NCI-H82 (cell line): ENCODE results near the gene ATP6V1C2.
"Not testable (repeated sequence)": the region's sequence is repeated elsewhere in the genome, so short reads cannot be mapped to it uniquely, and the experiment has no call there.

ENCODE experiments used
- DNase-seq: peaks from one replicate; lab custom pipeline; 2025; lab: John Stamatoyannopoulos, UW

The ATP6V1C2 gene

DNA sequence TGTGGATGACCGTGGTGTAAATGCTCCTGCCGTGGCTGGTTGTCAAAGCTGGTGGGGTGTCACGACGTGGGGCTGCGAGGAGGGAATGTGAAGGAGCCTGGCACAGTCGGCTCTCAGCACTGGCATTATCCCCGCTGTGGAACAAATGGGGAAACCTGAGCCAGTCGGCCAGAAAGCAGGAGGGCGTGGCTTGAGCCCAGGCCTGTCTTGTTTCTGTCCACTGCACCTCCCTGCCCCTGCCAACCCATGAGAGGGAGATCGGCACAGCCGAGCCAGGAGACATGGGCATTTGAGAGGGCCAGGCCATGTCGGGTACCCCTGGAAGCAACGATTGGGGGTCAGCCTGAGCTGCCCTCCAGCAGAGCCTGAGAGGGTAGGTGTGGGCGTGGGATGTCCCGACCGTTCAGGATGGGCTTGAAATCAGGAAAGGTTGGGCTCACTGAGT lies 46.7 kb downstream of the ATP6V1C2 start:
- DNase-seq = no peak

DNA sequence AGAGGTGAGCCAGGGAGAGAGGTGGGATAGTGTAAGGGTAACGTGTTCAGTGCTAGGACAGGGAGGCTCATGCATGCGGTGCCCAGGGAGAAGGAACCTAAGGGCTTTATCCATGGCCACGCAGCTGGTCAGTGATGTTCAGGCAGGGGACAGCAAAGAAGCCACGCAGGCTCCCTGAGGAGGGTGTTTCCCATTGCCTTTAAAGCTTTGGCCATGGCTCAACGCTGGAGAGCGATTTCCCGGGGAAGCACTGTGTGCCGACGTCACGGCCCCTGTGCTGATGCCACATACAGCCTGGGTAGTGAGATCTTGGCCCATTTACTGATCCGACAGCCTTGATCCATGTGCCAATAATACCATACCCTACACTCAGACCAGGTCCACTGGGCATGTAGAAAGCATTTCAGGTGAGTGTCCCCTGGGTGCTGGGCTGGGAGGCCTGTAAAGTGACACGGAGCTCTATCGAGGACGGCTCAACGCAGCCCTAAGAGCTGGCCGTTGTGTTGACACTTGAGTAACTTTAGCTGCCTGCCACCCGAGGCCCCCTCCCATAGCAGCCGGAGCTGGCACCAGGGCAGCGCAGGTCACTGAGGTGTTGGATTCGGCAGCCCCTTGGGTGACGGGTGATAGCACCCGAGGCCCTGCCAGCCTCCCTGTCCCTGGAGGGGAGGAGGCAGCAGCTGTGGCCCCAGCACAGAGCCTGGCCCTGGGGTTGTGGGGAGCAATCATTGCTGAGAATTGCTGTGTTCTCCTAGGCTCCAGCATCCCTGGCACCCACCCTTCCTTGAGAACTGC lies 49.7 kb downstream of the ATP6V1C2 start:
- DNase-seq = no peak

DNA sequence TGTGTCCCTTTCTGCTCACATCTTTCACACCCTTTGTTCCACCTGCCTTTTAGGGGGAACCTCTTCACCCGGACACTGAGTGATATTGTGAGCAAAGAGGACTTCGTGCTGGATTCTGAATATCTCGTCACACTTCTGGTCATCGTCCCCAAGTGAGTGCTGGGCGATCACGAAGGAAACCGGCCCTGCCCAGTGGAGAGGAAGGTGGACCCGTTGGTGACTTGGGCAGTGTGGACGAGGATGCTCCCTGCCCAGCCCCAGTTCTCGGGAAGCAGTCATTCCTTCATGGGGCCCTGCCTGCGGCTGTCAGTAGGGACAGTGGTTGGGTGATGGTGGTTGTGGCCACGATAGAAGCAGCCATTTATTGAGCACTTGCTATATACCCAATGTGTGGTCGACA lies 50.4 kb downstream of the ATP6V1C2 start:
- DNase-seq = no peak

DNA sequence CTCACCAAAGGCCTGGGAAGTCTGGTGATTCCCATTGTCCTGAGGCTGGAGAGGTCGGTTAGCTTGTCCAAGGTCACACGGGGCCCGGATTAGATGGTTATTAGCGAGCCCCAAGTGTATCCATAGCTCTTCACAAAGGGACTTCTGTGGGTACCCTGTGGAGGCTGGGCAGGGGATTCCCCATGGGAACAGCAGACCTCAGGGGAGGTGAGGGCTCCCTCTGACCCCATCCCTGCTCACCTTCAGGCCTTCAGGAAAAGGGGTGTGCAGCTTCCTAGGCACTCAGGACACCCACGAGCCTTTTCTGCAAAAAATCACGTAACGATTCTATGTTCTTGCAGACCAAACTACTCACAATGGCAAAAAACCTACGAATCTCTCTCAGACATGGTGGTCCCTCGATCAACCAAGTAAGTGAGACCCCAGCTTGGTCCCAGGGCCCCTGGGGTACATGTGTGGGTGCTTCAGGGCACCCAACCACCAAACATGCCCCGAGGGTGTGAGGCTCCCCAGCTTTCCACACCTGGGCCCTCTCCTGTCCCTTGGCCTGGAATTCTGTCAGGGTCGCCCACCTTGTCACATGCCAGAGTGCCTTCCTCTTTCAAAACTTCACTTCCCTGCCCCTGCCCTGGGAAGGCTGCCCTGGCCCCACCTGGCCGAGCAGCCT lies 50.9 kb downstream of the ATP6V1C2 start:
- no peak for DNase-seq

DNA sequence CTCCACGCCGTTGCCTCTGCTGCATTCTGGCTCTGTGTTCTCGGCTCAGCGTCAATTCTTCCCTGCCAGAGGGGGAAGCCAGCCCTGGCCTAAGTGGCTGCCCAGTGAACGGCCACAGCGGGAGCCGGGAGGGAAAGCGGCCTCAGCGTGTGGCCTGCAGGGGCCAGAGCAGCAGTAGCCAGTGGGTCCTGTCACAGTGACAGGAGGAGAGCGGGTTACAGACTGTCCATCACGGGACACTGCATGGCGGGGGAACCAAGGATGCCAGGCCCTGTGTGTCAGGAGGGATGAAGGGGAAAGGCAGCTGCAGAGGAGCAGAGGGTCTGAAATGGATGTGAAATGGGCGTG lies 51.4 kb downstream of the ATP6V1C2 start:
- DNase-seq = no peak

DNA sequence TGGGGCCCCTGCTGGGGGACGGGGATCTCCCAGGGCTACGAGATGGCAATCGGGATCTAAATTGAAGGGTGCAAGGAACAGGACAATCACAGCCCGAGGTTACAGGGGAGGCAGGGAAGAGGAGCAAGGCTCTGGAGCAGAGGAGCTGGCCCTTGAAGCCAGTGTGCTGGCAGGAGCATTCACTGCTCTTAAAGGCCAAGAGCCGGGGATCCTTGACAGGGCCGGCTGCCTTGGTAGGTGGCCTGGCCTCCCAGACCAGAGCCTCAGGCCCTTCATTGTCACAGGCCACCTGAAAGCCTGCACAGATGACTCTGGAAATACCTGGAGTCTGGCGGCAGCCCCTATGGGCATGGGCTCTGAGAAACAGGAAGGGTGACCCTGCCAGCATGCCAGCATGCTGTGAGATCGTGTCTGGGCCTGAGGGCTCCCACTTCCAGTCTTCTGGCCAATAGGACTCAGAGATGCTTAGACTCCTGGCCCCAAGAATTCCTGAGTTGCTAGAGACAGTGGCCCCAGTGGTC lies 52.5 kb downstream of the ATP6V1C2 start:
- DNase-seq = no peak

DNA sequence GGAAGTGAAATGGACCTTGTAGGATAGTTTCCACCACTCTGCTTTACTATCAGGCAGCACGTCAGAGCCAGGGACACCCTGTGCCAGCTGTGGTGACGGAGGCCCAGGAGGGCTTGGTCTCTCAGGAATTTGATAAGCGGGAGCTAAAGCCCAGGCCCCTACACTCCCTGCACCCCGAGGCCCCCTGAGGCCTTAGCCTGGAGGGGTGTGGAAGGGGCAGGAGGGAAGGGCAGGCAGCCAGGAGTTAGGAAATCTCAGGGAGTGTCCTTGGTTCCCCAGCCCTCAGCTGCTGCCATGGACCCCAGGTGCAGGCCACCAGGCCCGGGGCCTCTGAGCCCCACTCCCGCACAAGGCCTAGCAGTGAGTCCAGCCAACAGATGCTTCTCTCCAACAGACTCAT lies 53.0 kb downstream of the ATP6V1C2 start:
- no peak for DNase-seq

DNA sequence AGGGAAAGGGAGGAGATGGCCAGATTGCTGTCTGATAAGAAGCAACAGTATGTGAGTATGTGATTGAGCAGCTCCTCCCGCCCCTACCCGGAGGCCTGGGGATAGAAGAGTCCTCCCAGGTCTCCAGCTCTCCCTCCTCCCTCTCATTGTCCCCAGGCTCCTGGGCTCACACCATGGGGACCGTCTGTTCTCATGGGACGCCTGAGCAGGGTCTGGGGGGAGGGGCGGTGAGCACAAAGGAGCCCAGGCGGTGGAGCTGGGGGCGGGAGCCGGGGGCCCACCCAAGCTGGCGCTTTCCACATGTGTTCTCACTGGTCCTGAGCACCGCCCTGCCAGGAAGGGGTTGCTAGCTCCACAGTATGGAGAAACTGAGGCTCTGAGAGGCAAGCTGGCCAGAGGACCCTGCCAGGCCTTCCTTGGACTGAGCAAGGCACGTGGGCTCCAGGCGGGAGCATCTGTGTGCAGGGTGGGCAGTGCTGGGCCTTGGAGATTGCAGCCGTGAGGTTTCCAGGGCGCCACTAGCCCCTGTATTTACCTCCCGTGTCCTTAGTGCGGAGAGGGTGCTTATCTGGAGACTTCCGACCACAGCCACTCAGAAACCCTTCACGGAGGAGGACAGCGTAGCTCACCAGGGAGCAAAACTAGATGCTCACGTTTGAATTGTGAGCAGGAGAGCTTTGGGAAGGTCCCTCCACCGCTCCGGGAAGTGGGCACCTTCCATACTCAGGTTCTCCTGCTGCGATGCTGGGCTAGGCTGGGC lies 53.8 kb downstream of the ATP6V1C2 start:
- no peak for DNase-seq

DNA sequence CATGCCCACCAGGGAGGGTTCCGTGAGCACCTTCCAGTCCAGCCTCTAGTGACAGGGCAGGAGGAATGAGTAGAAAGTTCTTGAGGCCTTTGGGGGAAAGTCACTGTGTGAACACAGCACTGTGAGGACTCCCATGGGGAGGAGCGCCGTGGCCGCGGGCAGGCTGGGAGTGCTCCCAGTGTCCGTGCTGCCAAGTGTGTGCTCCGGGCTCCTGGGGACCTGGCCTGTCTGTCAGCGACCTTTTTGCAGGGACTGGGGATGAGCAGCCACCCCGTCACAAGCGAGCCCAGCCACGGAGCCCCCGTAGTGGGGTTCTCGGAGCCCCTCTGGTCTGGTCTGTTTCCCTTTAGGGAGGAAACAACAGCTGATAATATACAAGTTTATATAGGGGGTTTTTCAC lies 54.4 kb downstream of the ATP6V1C2 start:
- DNase-seq = no peak

DNA sequence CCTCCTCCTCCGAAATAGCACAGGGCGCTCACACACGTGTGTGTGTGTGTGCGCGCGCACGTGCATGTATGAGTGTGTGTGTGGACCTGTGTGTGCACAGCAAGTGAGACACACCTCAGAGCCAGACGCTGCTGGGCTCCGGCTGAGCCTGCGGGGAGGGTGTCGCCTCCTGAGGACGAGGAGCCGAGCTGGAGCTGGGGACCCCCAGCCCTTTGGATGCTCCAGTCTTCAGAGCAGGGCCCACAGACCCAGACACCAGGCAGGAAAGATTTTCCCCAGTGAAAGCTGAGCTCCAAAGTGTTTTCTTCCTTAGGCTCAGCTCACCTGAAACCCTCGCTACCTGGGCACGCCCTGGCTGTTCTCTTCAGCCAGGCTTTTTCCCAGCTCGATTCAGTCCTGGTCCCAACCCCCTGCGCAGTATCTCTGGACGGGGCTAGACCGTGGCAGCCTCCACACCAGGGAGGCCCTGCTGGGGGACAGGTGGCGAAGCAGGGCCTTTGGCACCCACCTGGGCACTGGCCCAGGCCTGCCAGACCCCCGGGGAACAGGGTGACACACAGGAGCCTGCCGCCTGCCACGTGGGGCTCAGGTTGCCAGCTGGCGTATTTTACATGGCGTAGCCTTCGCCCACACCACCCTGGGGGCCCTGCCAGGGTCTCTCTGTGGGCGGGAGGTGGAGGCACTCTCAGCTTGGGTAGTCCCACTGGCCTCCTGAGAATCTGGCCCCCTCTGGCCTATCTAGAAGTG lies 55.0 kb downstream of the ATP6V1C2 start:
- DNase-seq = no peak

DNA sequence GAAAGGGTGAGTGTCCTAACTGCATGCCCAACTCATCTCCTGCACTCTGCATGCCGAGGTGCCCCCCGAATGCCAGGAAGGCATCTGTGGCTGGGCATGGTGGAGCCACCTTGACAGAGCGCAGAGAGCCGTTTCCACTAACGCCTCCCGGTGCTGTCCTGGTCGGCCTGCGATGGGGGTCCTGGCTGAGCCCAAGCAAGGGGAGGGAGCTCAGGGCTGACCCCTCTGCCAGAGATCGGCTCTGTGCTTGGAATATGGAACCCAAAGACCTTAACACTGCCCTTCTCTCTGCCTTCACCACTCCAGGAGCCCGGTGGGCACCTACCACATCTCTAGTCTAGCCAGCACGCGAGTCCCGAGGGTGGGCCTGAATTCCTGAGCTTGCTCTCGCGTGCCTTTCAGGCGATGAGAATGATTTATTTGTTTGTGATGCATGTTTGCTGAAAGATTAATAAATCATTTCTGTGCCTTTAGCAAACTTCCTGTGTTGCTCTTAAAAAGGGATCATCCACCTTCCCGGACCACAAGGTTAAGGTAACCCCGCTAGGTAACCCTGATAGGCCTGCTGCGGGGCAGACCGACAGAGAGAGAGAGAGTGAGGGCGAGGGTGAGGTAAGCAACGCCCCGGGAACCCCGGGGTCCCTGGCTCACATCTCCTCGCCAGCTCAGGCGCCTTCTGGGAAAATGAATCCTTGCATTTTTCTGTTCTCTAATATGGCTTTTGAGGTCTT lies 55.8 kb downstream of the ATP6V1C2 start:
- DNase-seq = no peak

DNA sequence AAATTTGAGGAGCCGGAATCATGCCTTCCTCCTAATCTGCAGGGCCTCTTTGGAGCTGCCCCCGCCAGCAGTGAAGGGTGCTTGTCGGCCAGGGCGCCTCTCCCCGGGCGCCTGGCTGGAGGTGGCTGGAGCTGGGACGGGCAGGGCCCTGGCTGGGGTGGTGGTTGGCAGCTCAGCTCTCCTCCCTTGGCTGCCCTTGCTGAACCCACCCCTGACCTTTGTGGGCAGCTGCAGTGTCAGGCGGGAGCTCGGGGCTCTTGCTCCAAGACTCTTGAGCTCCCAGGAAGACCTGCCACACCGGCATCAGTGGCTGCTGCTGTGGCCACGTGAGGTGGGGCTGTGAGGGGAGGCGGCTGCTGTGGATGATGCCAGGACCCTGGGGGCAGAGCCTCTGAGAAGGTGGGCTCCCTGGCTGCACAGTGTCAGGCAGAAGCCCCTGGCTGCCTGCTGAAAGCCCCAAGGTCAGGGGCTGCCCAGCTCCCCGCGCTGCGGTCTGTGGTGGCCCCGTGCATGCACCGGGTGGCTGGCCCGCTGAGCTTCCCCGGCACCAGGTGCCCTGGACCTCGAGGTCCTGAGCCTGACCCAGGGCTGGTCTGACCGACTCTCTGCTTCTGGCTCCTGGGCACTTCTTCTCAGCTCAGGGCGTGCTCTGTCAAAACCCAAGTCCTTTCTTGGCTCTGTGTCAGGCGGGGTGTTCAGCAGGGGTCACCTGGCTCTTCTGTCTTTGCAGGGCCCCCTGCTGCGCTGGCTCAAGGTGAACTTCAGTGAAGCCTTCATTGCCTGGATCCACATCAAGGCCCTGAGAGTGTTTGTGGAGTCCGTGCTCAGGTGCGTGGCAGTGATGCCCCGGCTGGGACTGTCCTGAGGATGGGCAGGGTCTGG lies 56.7 kb downstream of the ATP6V1C2 start:
- DNase-seq = no peak

DNA sequence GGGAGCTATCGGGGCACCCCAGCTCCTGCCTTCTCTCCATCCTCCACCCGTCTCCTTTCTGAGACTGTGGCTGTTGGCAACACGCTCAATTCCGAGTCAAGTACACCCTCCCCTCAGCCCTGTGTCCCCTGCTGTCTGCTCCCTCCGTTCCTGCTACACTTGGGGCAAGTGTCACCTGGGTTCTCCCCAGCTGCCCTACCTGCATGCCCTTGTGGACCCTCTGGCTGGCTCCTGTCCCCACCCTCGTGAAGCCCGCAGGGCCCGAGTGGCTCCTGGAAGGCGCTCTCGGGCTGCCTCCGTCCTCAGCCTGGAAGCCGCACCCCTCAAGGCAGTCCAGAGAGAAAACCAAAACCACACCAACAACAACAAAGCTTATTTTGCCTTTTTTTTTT lies 57.3 kb downstream of the ATP6V1C2 start:
- no peak for DNase-seq

DNA sequence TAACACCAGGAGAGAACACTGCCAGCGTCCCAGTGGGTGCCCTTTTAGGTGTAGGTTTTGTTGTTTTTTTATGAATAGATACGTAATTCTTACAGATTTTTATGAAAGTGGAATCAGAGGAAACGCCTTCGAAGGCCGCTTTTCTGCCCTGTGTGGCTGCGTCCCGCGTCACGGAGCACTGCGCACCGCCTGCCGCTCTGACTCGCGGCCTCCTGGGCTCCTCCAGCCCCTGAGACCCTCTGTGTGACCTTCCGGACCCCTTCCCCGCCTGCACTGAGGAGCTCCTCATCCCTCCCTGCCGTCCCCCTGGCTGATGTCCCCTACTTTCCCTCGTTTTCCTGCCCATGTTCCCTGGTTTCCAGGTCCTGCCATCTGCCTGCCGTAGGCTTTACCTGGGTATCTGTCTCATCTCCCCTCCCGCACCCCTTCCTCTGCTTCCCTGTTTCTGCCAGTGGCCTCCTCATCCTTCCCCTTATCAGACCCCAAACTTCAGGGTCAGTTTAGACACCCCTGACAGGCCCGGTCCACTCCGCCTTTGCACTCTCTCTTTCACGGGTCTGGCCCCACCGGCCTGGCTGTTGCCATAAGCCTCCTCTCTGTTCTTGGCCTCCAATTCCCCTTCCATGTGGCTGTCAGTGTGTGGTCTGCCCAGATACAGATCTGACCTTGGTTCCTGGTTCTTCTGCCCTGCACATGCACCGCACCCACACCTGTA lies 58.5 kb downstream of the ATP6V1C2 start:
- DNase-seq = no peak

DNA sequence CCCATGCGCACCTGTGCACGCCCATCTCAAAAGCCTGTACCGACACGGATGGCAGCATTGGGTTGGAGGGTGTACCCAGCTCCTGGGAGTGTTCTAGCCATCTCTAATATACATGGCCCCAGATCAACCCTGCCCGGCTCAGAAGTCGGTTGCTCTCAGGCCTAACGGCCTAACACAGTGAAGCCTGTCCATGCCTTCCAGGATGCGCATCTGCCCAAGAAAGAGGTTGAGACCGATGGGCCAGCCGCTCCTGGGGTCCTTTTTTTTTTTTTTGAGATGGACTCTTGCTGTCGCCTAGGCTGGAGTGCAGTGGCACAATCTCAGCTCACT lies 59.0 kb downstream of the ATP6V1C2 start:
- DNase-seq = no peak

DNA sequence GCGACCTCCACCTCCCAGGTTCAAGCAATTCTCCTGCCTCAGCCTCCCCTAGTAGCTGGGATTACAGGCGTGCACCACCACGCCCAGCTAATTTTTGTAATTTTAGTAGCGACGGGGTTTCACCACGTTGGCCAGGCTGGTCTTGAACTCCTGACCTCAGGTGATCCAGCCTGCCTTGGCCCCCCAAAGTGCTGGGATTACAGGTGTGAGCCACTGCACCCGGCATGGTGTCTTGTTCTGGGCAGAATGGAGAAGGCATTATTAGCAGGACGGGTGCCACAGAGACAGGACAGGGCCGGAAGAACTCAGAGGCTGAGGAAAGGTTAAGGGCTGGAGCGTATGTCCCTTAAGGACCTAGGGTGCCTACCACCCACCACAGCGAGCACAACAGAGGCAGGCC lies 59.4 kb downstream of the ATP6V1C2 start:
- not testable (repeated sequence) for DNase-seq

DNA sequence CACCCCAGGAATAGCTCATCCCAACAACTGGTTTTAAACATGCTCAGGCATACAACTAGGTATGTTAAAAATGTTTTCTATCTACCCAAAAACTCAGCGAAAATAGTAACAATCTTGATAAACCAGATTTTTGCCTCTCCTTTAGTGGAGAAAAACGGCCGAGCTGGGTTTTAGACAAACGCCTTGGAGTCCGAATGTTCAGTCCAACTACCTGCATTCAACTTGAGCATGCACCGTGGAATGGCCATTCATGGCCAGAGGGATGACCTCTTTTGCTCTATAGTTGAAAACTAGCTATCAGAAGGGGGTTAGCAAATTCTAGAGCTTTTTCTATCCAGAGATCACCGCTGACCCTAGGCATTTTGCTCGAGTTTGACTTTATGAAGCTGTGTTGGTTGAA lies 60.3 kb downstream of the ATP6V1C2 start:
- no peak for DNase-seq

DNA sequence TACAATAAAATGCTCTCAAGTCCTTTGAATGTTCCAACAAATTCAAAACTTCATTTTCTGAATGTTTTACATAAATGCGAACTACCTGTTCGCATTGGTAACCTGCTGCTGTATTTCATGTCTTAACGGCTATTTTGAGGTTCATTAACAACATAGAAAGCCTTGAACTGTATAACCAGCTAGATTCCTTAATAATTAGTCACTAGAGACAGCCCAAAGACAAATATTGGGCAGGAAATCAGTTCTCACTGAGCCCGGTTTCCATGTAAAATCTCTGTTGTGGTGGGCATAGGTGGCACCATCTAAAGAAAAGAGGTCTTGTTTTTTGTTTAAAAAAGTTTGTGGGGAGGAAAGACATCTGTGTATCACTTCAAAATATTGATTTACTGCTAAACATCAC lies 62.0 kb downstream of the ATP6V1C2 start:
- DNase-seq = no peak

DNA sequence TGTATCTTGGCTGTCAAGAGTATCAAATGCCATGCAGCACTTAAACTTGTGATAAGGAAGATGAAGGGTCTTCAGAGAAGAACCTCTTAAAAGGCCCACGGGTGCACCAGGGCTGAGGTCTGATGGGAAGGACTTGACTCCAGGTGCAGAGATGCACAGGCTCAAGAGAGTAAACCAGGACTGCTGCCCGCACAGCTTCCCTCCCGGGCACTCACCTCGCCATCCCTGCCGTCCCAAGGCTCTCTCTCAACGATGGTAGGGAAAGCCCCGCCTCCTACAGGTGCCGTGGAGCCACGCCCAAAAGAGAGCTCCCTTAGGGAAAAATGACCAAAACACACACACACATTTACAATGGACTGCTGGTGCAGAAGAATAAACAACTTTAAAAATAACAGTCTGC lies 63.3 kb downstream of the ATP6V1C2 start:
- no peak for DNase-seq

DNA sequence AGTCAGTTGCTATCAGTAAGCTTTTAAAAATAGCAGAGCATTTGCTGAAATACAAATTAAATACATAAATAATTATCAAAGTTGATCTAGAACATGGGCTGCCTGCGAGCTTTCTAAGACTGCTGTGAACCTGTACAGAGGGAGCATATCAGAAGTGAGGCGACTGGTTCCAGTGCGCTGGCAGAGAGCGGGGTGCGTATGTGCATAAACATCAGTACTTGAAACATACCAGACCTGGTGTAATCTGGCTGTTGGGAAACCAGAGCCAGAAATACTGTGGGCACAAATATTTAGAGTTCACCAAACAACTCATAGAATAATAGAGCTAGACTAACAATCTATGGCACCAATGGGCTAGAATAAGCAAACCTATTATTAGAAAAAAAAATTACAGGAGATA lies 63.8 kb downstream of the ATP6V1C2 start:
- no peak for DNase-seq
